GM12801 (cell line): Measurements from ENCODE around the gene CPNE9.

ENCODE experiments used
- CTCF ChIP-seq: IDR thresholded peaks from one replicate; pipeline ENCODE4 v1.5.1; 2011; ENCODE audit warnings: control low read depth; ENCODE audit not compliant: insufficient read length; ENCODE audit errors: extremely low read depth

The CPNE9 gene

DNA sequence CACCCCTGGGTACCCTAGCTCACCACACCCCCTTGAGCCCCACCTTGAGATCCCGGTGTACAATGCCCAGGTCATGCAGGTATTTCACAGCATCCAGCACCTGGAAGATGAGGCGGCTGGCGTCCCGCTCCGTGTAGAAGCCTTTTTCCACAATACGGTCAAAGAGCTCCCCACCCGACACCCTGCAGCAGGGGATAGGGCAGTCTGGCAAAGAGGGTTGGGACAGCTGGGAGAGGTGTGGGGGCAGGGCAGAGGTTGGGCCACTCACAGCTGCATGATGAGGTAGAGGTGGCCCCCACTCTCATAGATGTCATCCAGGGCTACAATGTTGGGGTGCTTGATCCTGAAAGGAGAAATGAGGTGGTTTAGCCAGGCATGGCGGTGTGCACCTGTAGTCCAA lies 59.2 kb downstream of the CPNE9 start:
- no peak for TF ChIP-seq CTCF

DNA sequence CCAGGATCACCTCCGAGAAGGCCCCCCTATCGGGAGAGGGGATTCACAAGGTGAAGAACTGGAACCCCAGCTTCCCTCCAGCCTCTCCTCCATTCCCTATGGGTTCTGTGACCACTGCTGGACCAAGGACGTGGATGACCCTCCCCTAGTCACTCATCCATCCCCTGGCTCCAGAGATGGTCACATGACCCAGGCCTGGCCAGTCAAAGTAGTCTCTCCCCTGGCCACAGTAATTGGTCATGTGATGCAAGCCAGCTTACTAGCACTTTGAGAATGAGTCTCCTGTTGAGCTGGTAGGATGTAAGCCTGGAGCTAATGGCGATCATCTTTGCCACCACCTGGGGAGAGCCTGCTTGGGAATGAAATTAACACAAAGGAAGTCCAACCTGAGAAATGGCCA lies 62.2 kb downstream of the CPNE9 start:
- no peak for TF ChIP-seq CTCF

DNA sequence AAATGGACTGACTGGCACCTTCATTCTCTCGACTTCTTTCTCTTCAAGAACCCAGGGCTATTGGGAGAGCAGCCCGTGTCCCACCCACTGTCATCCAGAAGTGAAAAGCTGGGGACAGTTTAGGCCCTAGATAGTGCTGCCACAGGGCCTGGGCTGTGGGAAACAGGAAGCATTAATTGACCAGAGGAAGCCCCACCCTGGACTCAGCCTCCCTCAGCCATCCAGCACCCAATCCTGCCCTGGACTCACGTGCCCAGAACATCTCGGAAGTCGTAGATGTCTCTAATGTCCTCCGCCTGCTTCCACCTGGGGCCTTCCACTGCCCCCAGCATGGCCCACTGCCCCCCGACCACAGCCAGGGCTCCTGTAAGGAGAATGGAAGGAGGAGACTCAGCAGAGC lies 63.8 kb downstream of the CPNE9 start:
- TF ChIP-seq CTCF, result no peak

GRCh38 chr3:9768141-9768775 lies 64.6 kb downstream of the CPNE9 start:
- TF ChIP-seq CTCF, result no peak

DNA sequence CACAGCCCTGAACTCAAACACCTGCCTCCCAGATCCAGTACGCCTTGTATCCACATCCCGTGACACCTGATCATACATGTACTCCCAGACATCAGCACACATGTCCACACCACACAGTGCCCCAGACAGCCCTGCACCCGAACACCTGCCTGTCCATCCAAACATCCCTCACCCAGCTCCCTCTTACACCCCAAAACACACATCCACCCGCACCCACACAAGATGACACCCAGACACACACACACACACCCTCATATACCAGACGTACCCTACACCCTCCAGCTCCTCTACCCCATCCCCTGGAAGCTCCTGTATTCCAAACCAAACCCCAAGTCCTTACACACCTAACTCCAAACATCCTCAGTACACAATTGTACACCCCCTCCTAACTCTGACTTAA lies 65.4 kb downstream of the CPNE9 start:
- TF ChIP-seq CTCF, result no peak

GRCh38 chr3:9769426-9770275 lies 66.0 kb downstream of the CPNE9 start, which contains the start of gene CAMK1:
CAMK1 (minus strand) TSS chr3:9769947; CDS start chr3:9767749, 2,198 bp downstream.
- TF ChIP-seq CTCF, result no peak

GRCh38 chr3:9770276-9770812 lies 66.7 kb downstream of the CPNE9 start:
- TF ChIP-seq CTCF, result no peak
